ENCODE results near the gene GBE1.
"Not testable (repeated sequence)": the region's sequence is repeated elsewhere in the genome, so short reads cannot be mapped to it uniquely, and the experiment has no call there.

GBE1 gene

GRCh38 chr3:81761904-81762580 is 597 bp upstream of the GBE1 start:
- ChIA-PET CTCF (interaction anchor here (0.7 to 1.8 kb wide), 5 partner anchors 9 to 180 kb away, joined by 3 to 6 read pairs (median 4); no protein-coding TSS in a partner anchor), POLR2A (interaction anchor here (1.2 to 1.5 kb wide), 2 partner anchors 17 to 140 kb away, joined by 5 to 6 read pairs; no protein-coding TSS in a partner anchor)
- DNase-seq (ENCODE audit: low read depth, low spot score) = no peak
- peak overlapping the region; percentile 76 for H3K4me3 ChIP-seq (ENCODE audit: low read depth, low read length)
- TF ChIP-seq, protein P1, sequence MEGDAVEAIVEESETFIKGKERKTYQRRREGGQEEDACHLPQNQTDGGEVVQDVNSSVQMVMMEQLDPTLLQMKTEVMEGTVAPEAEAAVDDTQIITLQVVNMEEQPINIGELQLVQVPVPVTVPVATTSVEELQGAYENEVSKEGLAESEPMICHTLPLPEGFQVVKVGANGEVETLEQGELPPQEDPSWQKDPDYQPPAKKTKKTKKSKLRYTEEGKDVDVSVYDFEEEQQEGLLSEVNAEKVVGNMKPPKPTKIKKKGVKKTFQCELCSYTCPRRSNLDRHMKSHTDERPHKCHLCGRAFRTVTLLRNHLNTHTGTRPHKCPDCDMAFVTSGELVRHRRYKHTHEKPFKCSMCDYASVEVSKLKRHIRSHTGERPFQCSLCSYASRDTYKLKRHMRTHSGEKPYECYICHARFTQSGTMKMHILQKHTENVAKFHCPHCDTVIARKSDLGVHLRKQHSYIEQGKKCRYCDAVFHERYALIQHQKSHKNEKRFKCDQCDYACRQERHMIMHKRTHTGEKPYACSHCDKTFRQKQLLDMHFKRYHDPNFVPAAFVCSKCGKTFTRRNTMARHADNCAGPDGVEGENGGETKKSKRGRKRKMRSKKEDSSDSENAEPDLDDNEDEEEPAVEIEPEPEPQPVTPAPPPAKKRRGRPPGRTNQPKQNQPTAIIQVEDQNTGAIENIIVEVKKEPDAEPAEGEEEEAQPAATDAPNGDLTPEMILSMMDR (IDR thresholded peaks at IDR 0.05; ENCODE audit: insufficient read depth, low read length, missing control alignments) = no peak

DNA sequence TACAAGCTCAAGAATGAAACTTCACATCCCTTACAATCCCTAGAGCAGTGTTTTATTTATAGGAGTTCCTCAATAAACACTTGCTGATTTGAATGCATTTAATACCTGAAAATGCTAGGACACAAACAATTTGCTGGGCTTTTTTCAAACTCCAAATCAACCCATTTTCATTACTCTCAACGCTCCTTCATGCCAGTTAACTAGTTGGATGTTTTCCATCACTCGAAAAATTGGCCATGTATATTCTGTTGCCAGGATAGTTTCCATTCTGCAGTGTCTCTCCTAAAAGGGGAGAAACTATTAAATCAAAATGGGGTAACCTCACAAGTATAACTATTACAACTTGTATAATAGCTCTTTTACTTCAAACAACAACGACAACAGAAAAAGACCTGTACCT is 1.2 kb downstream of the GBE1 start:
- TF ChIP-seq, protein P1 (IDR thresholded peaks at IDR 0.05; ENCODE audit: insufficient read depth, low read length, missing control alignments) = no peak
- CTCF ChIA-PET = interaction anchor here (0.6 kb wide), 1 partner anchor 94 kb away, joined by 3 read pairs; no protein-coding TSS in a partner anchor
- POLR2A ChIA-PET = no interaction called here
- DNase-seq (ENCODE audit: low read depth, low spot score) = no peak
- H3K4me3 ChIP-seq (ENCODE audit: low read depth, low read length) = peak overlapping the region; percentile 76

DNA sequence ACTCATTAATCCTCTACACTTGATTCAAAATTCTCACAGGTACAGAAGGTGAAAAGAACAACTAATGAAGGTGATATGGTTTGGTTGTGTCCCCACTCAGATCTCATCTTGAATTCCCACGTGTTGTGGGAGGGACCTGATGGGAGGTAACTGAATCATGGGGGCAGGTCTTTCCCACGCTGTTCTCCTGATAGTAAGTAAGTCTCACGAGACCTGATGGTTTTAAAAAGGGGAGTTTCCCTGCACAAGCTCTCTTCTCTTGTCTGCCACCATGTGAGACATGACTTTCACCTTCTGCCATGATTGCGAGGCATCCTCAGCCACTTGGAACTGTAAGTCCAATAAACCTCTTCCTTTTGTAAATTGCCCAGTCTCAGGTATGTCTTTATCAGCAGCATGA is 2.7 kb downstream of the GBE1 start:
- DNase-seq (ENCODE audit: low read depth, low spot score); H3K4me3 ChIP-seq (ENCODE audit: low read depth, low read length); CTCF ChIA-PET: not testable (repeated sequence)
- POLR2A ChIA-PET = interaction anchor here (0.6 kb wide), 1 partner anchor 333 kb away, joined by 3 read pairs; no protein-coding TSS in a partner anchor

- POLR2A ChIA-PET = interaction anchor here (0.6 kb wide), 1 partner anchor 332 kb away, joined by 3 read pairs; no protein-coding TSS in a partner anchor
Measured at GRCh38 chr3:81758275-81758674, 3.2 kb downstream of the GBE1 start.

DNA sequence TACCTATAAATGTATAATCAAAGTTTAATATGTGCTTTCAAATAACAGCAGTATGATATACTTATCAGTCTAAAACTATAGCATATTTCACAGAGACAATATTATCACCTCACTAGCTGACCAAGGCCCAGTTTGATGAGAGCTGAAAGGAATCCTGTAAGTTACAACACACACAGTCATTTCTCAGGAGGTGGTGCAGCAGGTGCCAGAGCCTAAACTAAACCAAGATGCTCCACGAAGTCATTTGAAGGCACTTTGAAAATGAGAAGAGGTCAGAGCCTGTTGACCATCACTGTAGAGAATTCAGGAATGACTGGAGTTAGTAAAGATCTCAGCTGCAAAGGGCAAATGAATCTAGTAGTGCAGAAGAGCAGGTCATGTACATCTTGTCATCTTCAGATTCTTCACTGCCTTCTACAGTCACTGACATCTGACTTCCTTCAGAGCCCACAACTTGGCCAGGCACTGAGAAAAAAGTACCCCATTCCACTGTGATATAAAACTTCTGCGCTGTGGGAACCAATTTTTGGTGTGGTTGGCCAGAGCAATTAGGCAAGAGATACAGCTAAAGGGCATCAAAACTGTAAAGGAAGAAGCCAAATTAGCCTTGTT is 7.9 kb downstream of the GBE1 start:
- no peak for DNase-seq (ENCODE audit: low read depth, low spot score)
- no peak overlapping the region for H3K4me3 ChIP-seq (ENCODE audit: low read depth, low read length)
- TF ChIP-seq, protein P1 (IDR thresholded peaks at IDR 0.05; ENCODE audit: insufficient read depth, low read length, missing control alignments) = no peak
- POLR2A ChIA-PET = no interaction called here
- CTCF ChIA-PET = interaction anchor here (1.9 kb wide), 1 partner anchor 9 kb away, joined by 6 read pairs; the partner anchor contains the start of gene GBE1

More at GRCh38 chr3:81758275-81758674, 3.2 kb downstream of the GBE1 start:
- TF ChIP-seq, protein P1 (IDR thresholded peaks at IDR 0.05; ENCODE audit: insufficient read depth, low read length, missing control alignments) = no peak
- H3K4me3 ChIP-seq (ENCODE audit: low read depth, low read length) = no peak overlapping the region
- CTCF ChIA-PET = no interaction called here
- DNase-seq (ENCODE audit: low read depth, low spot score) = peak; percentile 24

DNA sequence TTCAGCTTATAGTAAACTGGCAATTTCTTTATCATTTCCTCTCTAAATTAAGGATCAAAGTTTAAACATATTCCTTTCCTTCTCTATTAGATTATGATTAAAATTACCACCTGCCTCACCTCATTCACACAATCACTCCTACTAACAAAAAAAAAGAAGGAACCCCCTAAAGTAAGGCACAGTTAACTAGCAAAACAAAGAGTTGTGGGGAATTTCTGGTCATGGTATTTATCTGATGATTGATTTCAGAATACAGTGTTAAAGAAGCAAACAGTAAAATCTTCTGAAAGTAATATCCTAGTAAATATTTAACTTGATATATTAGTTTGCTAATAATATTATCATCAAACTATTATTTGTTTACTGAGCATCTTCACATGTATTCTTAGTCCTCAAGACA is 8.8 kb downstream of the GBE1 start:
- no peak overlapping the region for H3K4me3 ChIP-seq (ENCODE audit: low read depth, low read length)
- TF ChIP-seq, protein P1 (IDR thresholded peaks at IDR 0.05; ENCODE audit: insufficient read depth, low read length, missing control alignments) = no peak
- POLR2A ChIA-PET = no interaction called here
- no peak for DNase-seq (ENCODE audit: low read depth, low spot score)
- CTCF ChIA-PET = interaction anchor here (1.9 kb wide), 1 partner anchor 10 kb away, joined by 6 read pairs; the partner anchor contains the start of gene GBE1
